ENCODE results near the gene WNT3. TPM values are rescaled to one million over a fixed set of nuclear protein-coding genes. Genes with fewer than 3 reads are reported as not detected.

Gene WNT3
- total RNA-seq, 1 experiment from 2014 or later, result 8.8 TPM

- Mint-ChIP-seq H3K4me3 (ENCODE audit: unreplicated experiment) (no peak overlapping the region), H3K27me3 (ENCODE audit: insufficient read depth, unreplicated experiment) (no peaks in the 10 kb centered on the region), H3K36me3 (ENCODE audit: insufficient read depth, unreplicated experiment) (peaks cover 8% of the 10 kb centered on the region), H3K4me1 (ENCODE audit: low read depth, unreplicated experiment) (peaks cover 17% of the 10 kb centered on the region), H3K9me3 (ENCODE audit: unreplicated experiment) (no peaks in the 10 kb centered on the region), H3K27ac (ENCODE audit: unreplicated experiment) (peak overlapping the region; percentile 40)
- DNase-seq, result no peak
- TF ChIP-seq CTCF (IDR thresholded peaks at IDR 0.05; ENCODE audit: insufficient read depth in 1 of 2, low read depth in 1 of 2, low read length in 1 of 2, severe bottlenecking in 1 of 2, unreplicated experiment in 1 of 2), result no peak
- no peaks in the 10 kb centered on the region for H3K27me3 ChIP-seq (replicated peaks; ENCODE audit: control insufficient read depth, insufficient read depth, low read length)
- H3K9me3 ChIP-seq, result no peaks in the 10 kb centered on the region
- POLR2A ChIA-PET, result no interaction called here
- H3K4me1 ChIP-seq, result peaks cover 43% of the 10 kb centered on the region
- intact Hi-C loops (cut with micrococcal nuclease; ENCODE audit: unreplicated experiment), result no loop called here
- H3K4me3 ChIP-seq (ENCODE audit: low read depth, low read length), result no peak overlapping the region
- BruUV-seq (replicated peaks), result no TSS peak
- CTCF ChIA-PET, result no interaction called here
- H3K36me3 ChIP-seq (ENCODE audit: control insufficient read depth, insufficient read depth, low read length), result peaks cover 2% of the 10 kb centered on the region
Observed at GRCh38 chr17:46766493-46767491, 51.7 kb downstream of the WNT3 start.

GRCh38 chr17:46765453-46765852 lies 53.0 kb downstream of the WNT3 start:
- H3K36me3 Mint-ChIP-seq (ENCODE audit: insufficient read depth, unreplicated experiment), result peaks cover 9% of the 10 kb centered on the region
- intact Hi-C loops (cut with micrococcal nuclease; ENCODE audit: unreplicated experiment), result no loop called here
- no peaks in the 10 kb centered on the region for H3K27me3 Mint-ChIP-seq (ENCODE audit: insufficient read depth, unreplicated experiment)
- H3K27ac Mint-ChIP-seq (ENCODE audit: unreplicated experiment), result peak overlapping the region; percentile 66
- ChIA-PET CTCF (no interaction called here), POLR2A (no interaction called here)
- Histone ChIP-seq H3K36me3 (ENCODE audit: control insufficient read depth, insufficient read depth, low read length) (peaks cover 2% of the 10 kb centered on the region), H3K9me3 (no peaks in the 10 kb centered on the region), H3K4me3 (ENCODE audit: low read depth, low read length) (no peak overlapping the region), H3K4me1 (peaks cover 40% of the 10 kb centered on the region), H3K27me3 (replicated peaks; ENCODE audit: control insufficient read depth, insufficient read depth, low read length) (no peaks in the 10 kb centered on the region)
- peaks cover 17% of the 10 kb centered on the region for H3K4me1 Mint-ChIP-seq (ENCODE audit: low read depth, unreplicated experiment)
- H3K9me3 Mint-ChIP-seq (ENCODE audit: unreplicated experiment), result no peaks in the 10 kb centered on the region
- no peak for TF ChIP-seq CTCF (IDR thresholded peaks at IDR 0.05; ENCODE audit: insufficient read depth in 1 of 2, low read depth in 1 of 2, low read length in 1 of 2, severe bottlenecking in 1 of 2, unreplicated experiment in 1 of 2)
- BruUV-seq (replicated peaks), result no TSS peak
- H3K4me3 Mint-ChIP-seq (ENCODE audit: unreplicated experiment), result no peak overlapping the region
- no peak for DNase-seq

GRCh38 chr17:46764709-46765401 lies 53.6 kb downstream of the WNT3 start:
- H3K27me3 Mint-ChIP-seq (ENCODE audit: insufficient read depth, unreplicated experiment), result no peaks in the 10 kb centered on the region
- H3K4me1 Mint-ChIP-seq (ENCODE audit: low read depth, unreplicated experiment), result peaks cover 17% of the 10 kb centered on the region

More at GRCh38 chr17:46764709-46765401, 53.6 kb downstream of the WNT3 start:
- no peak for TF ChIP-seq CTCF (IDR thresholded peaks at IDR 0.05; ENCODE audit: insufficient read depth in 1 of 2, low read depth in 1 of 2, low read length in 1 of 2, severe bottlenecking in 1 of 2, unreplicated experiment in 1 of 2)
- Histone ChIP-seq H3K36me3 (ENCODE audit: control insufficient read depth, insufficient read depth, low read length) (peaks cover 2% of the 10 kb centered on the region), H3K27me3 (replicated peaks; ENCODE audit: control insufficient read depth, insufficient read depth, low read length) (no peaks in the 10 kb centered on the region), H3K9me3 (no peaks in the 10 kb centered on the region), H3K4me1 (peaks cover 34% of the 10 kb centered on the region), H3K4me3 (ENCODE audit: low read depth, low read length) (no peak overlapping the region)
- no TSS peak for BruUV-seq (replicated peaks)
- Mint-ChIP-seq H3K4me3 (ENCODE audit: unreplicated experiment) (no peak overlapping the region), H3K36me3 (ENCODE audit: insufficient read depth, unreplicated experiment) (peaks cover 9% of the 10 kb centered on the region), H3K27ac (ENCODE audit: unreplicated experiment) (peak overlapping the region; percentile 66), H3K9me3 (ENCODE audit: unreplicated experiment) (no peaks in the 10 kb centered on the region)
- DNase-seq, result no peak
- intact Hi-C loops (cut with micrococcal nuclease; ENCODE audit: unreplicated experiment), result no loop called here
- ChIA-PET POLR2A (no interaction called here), CTCF (no interaction called here)
